Esophagus (tissue), 2 donors: ENCODE measurements around the gene TEAD3. TPM values are rescaled to one million over a fixed set of nuclear protein-coding genes. Genes with fewer than 3 reads are reported as not detected.

ENCODE experiments used
- H3K27ac ChIP-seq, 2 donors: one replicate each; pipeline ENCODE4 v1.5.1; 2013; ENCODE audit warnings: low read depth in 2 of 2, mild to moderate bottlenecking in 2 of 2, inconsistent platforms in 1 of 2, low read length in 1 of 2, moderate library complexity in 1 of 2
- H3K27me3 ChIP-seq, 2 donors: one replicate each; pipeline ENCODE4 v1.6.1; 2013; ENCODE audit warnings: low read length in 2 of 2, control low read depth in 1 of 2, mild to moderate bottlenecking in 1 of 2; ENCODE audit not compliant: insufficient read depth in 2 of 2, control insufficient read depth in 1 of 2
- H3K36me3 ChIP-seq, 2 donors: one replicate each; pipeline ENCODE4 v1.6.1; 2013; ENCODE audit warnings: low read length in 1 of 2; ENCODE audit not compliant: control insufficient read depth in 2 of 2, insufficient read depth in 2 of 2
- H3K4me1 ChIP-seq, 2 donors: one replicate each; pipeline ENCODE4 v1.6.1; 2013; ENCODE audit warnings: low read length in 1 of 2; ENCODE audit not compliant: control insufficient read depth in 2 of 2, insufficient read depth in 2 of 2
- H3K4me3 ChIP-seq, 2 donors: one replicate each; pipeline ENCODE4 v1.5.1; 2013; ENCODE audit warnings: low read length in 2 of 2, mild to moderate bottlenecking in 2 of 2, low read depth in 1 of 2, moderate library complexity in 1 of 2
- H3K9me3 ChIP-seq, 2 donors: one replicate each; pipeline ENCODE4 v1.6.1; 2013; ENCODE audit warnings: mild to moderate bottlenecking in 2 of 2, low read depth in 1 of 2, low read length in 1 of 2, moderate library complexity in 1 of 2; ENCODE audit not compliant: control insufficient read depth in 2 of 2, insufficient read depth in 1 of 2
- WGBS, 2 donors: extraction: QIAGEN DNeasy Blood & Tissue Kit; methylation state at CpG; one replicate each; pipeline ENCODE4 v1.1.7; 2013; 5-methylcytosine and 5-hydroxymethylcytosine counted together
- polyA plus RNA-seq, 2 donors: library from polyadenylated mRNA; stranded (reverse); fragments of 200-250 nt; gene quantifications; one replicate each; pipeline ENCODE4 v1.2.3, GENCODE V29; 2013
- donor health status: healthy with polysubstance abuse.
- donor health status: Bipolar disorder and iron deficiency.

The TEAD3 gene
- polyA plus RNA-seq, 2 donors: 28.6 to 29.1 TPM

DNA sequence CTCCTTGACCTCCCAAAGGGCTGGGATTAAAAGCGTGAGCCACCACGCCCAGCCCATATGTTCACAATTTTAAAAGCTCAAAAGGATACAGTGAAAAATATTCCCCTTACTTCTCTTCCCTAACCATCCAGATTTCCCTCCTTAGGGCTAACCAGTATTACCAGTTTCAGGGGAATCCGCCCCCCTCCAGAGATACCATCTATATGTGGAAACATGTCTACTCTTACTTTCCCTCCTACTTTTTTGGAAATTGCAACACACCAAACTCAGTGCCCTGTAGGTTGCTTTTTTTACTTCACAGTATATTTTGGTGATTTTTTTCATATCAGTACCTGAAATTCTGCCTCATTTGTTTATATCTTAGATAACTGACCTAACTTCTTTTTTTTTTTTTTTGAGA is 35.6 kb downstream of the TEAD3 start:
- Histone ChIP-seq H3K4me1 (peaks cover 0 to 4% of the 10 kb centered on the region in 2 donors), H3K36me3 (peaks cover 0 to 28% of the 10 kb centered on the region in 2 donors), H3K4me3 (no peak overlapping the region), H3K27me3 (no peaks in the 10 kb centered on the region), H3K9me3 (no peaks in the 10 kb centered on the region), H3K27ac (no peak overlapping the region)
- 69 to 70% methylated on average over 3 of the region's 3 CpGs for WGBS, 2 donors

- Histone ChIP-seq H3K27me3 (no peaks in the 10 kb centered on the region), H3K27ac (no peak overlapping the region), H3K4me1 (peaks cover 0 to 4% of the 10 kb centered on the region in 2 donors), H3K36me3 (peaks cover 0 to 28% of the 10 kb centered on the region in 2 donors), H3K4me3 (no peak overlapping the region), H3K9me3 (no peaks in the 10 kb centered on the region)
- 77 to 82% methylated on average over 4 of the region's 4 CpGs for WGBS, 2 donors
These were observed 39.0 kb downstream of the TEAD3 start for GRCh38 chr6:35457907-35458306.

GRCh38 chr6:35454391-35455110 is 42.3 kb downstream of the TEAD3 start:
- WGBS, 2 donors: 63 to 80% methylated on average over 9 of the region's 9 CpGs
- H3K4me1 ChIP-seq: no peaks in the 10 kb centered on the region
- no peaks in the 10 kb centered on the region for H3K9me3 ChIP-seq
- peak overlapping the region; percentile 42 to 80 for H3K27ac ChIP-seq
- H3K27me3 ChIP-seq: no peaks in the 10 kb centered on the region
- H3K4me3 ChIP-seq: no peak overlapping the region
- peaks cover 0 to 18% of the 10 kb centered on the region in 2 donors for H3K36me3 ChIP-seq

DNA sequence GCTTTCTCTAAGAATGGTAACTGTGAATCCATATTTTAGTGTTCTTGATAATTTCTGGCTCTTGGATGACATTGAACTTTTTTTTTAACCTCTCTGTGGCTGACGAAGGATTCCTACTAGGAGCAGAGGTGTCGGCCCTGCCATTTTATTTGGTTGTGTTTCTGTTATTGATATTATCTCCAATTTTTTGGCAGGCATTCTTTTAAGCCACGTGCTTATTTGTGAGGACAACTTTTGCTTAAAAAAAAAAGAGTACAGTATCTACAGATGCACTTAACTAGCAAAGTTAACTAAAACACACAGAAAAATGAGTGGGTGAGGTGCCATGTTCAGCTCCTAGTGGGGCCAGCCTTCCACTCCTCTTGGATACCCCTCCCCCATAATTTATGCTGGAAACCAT is 43.6 kb downstream of the TEAD3 start:
- Histone ChIP-seq H3K27ac (no peak overlapping the region), H3K27me3 (no peaks in the 10 kb centered on the region), H3K9me3 (no peaks in the 10 kb centered on the region), H3K4me3 (peak overlapping the region in 1 of 2 donors; percentile 75), H3K36me3 (peaks cover 0 to 12% of the 10 kb centered on the region in 2 donors), H3K4me1 (no peaks in the 10 kb centered on the region)
- WGBS, 2 donors: 19% methylated on average over 3 of the region's 3 CpGs

GRCh38 chr6:35452183-35453090 is 44.4 kb downstream of the TEAD3 start, which contains the start of gene FANCE:
FANCE (plus strand) TSS chr6:35452338; CDS start chr6:35452546, 208 bp downstream.
- peak within 1 kb of the TSS; percentile 71 to 75 for H3K4me3 ChIP-seq
- 1% methylated on average over 70 to 87 of the region's 87 CpGs for WGBS, 2 donors
- H3K27me3 ChIP-seq: no peaks in the 10 kb centered on the region
- no peaks in the 10 kb centered on the region for H3K9me3 ChIP-seq
- peak within 1 kb of the TSS; percentile 77 to 79 for H3K27ac ChIP-seq
- H3K4me1 ChIP-seq: no peaks in the 10 kb centered on the region
- H3K36me3 ChIP-seq: peaks cover 0 to 8% of the 10 kb centered on the region in 2 donors

DNA sequence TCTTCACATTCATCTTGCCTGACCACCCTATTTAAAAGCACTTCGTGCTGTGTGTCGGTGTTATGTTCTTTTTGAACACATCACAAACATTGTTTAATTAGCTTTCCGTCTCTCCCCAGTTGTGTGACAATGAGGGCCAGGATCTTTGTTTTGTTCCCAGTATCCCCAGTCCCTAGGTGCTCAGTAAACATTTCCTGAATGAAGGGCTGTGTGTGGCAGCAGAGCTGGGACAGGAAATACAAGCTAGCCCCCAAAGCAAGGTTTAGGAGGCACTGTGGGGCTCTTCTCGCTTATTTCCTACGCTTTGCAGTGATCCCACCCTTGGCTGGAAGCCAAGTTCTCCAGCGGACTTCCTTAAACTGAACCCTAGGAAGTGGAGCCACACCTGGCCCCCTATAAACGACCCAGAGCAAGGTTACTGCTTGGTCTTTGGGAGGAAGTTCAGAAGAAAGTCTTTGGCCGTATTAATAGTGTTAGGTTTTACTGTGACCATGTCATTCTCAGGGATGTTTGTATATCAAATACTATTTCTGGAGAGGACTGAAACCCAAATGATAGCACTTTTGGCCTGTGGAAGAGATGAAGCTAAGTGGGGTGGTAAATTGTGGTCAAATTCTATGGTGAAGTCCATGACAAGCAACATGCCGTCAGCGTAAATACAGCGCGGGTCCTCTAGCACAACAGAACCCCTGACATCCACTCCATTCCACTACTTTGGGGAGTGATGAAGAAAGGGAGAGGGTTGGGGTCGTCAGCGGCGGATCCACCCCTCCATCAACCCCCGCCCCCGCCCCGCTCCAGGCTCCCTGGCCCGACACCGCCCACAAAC is 45.3 kb downstream of the TEAD3 start:
- H3K9me3 ChIP-seq: no peaks in the 10 kb centered on the region
- H3K27me3 ChIP-seq: no peaks in the 10 kb centered on the region
- no peaks in the 10 kb centered on the region for H3K4me1 ChIP-seq
- WGBS, 2 donors: 11 to 13% methylated on average over 18 to 20 of the region's 20 CpGs
- H3K27ac ChIP-seq: peak overlapping the region in 1 of 2 donors; percentile 79
- peak overlapping the region in 1 of 2 donors; percentile 71 for H3K4me3 ChIP-seq
- peaks cover 0 to 4% of the 10 kb centered on the region in 2 donors for H3K36me3 ChIP-seq

DNA sequence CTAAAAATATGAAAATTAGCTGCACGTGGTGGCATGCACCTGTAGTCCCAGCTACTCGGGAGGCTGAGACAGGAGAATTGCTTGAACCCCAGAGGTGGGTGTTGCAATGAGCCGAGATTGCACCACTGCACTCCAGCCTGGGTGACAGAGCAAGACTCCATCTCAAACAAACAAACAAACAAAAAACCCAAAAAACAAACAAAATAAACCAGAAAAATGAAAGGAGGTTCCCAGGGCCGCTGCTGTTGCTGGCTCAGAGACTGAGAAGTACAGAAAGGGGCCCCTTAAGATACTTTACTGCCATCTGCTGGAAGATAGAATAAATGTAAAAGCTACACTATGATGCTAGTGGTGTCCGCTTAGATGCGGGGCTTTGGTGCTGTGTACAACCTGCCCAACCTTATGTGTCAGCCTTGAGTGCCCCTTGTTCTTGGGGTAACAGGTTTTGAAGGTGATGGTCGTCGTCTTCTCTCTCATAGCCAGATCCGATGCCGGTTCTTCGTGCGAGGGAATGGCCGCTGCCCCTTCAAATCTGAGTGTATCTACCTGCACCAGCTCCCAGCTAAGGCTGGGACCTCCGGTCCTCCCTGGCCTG is 47.5 kb downstream of the TEAD3 start:
- Histone ChIP-seq H3K36me3 (no peaks in the 10 kb centered on the region), H3K9me3 (no peaks in the 10 kb centered on the region), H3K4me3 (no peak overlapping the region), H3K27me3 (no peaks in the 10 kb centered on the region), H3K4me1 (no peaks in the 10 kb centered on the region), H3K27ac (no peak overlapping the region)
- WGBS, 2 donors: 25 to 31% methylated on average over 14 of the region's 14 CpGs

GRCh38 chr6:35448191-35448590 is 48.7 kb downstream of the TEAD3 start:
- H3K4me1 ChIP-seq: peaks cover 0 to 3% of the 10 kb centered on the region in 2 donors
- H3K27ac ChIP-seq: no peak overlapping the region
- no peaks in the 10 kb centered on the region for H3K27me3 ChIP-seq
- 52 to 64% methylated on average over 7 of the region's 7 CpGs for WGBS, 2 donors
- no peaks in the 10 kb centered on the region for H3K9me3 ChIP-seq
- no peak overlapping the region for H3K4me3 ChIP-seq
- no peaks in the 10 kb centered on the region for H3K36me3 ChIP-seq

GRCh38 chr6:35445691-35446090 is 51.2 kb downstream of the TEAD3 start:
- 64 to 67% methylated on average over 7 of the region's 7 CpGs for WGBS, 2 donors
- H3K4me3 ChIP-seq: no peak overlapping the region

More at GRCh38 chr6:35445691-35446090, 51.2 kb downstream of the TEAD3 start:
- Histone ChIP-seq H3K27me3 (no peaks in the 10 kb centered on the region), H3K27ac (no peak overlapping the region), H3K4me1 (peaks cover 0 to 4% of the 10 kb centered on the region in 2 donors), H3K9me3 (no peaks in the 10 kb centered on the region), H3K36me3 (no peaks in the 10 kb centered on the region)
